ACC112 (cell line): ENCODE results near the gene EPHB4.

Experiments
- H2AFZ ChIP-seq: fragments of 200-600 bp; sonication (generic); one replicate; pipeline ENCODE4 v1.6.0; 2017; ENCODE audit warnings: antibody characterized with exemption, low read length; ENCODE audit not compliant: unreplicated experiment
- H3K27ac ChIP-seq: fragments of 200-600 bp; sonication (generic); 2 replicates; pipeline ENCODE4 v1.5.1; 2014; ENCODE audit warnings: low read depth, mild to moderate bottlenecking, antibody characterized with exemption, low read length, moderate library complexity
- H3K27me3 ChIP-seq: fragments of 200-600 bp; sonication (generic); 2 replicates; pipeline ENCODE4 v1.6.1; 2014; ENCODE audit warnings: mild to moderate bottlenecking, antibody characterized with exemption, low read length, moderate library complexity, mixed read lengths; ENCODE audit not compliant: insufficient read depth
- H3K36me3 ChIP-seq: fragments of 200-600 bp; sonication (generic); 2 replicates; pipeline ENCODE4 v1.6.1; 2016; ENCODE audit warnings: mild to moderate bottlenecking, antibody characterized with exemption, low read length, moderate library complexity, mixed read lengths; ENCODE audit not compliant: insufficient read depth
- H3K4me1 ChIP-seq: fragments of 200-600 bp; sonication (generic); one replicate; pipeline ENCODE4 v1.6.1; 2016; ENCODE audit warnings: low read length, mixed read lengths; ENCODE audit not compliant: insufficient read depth, unreplicated experiment, control insufficient read depth
- H3K4me3 ChIP-seq: fragments of 200-600 bp; sonication (generic); 2 replicates; pipeline ENCODE4 v1.5.1; 2014; ENCODE audit warnings: mild to moderate bottlenecking, low read depth, low read length
- H3K79me2 ChIP-seq: fragments of 200-600 bp; sonication (generic); one replicate; pipeline ENCODE4 v1.6.0; 2016; ENCODE audit warnings: low read length; ENCODE audit not compliant: control insufficient read depth, unreplicated experiment, insufficient read depth

EPHB4 gene

DNA sequence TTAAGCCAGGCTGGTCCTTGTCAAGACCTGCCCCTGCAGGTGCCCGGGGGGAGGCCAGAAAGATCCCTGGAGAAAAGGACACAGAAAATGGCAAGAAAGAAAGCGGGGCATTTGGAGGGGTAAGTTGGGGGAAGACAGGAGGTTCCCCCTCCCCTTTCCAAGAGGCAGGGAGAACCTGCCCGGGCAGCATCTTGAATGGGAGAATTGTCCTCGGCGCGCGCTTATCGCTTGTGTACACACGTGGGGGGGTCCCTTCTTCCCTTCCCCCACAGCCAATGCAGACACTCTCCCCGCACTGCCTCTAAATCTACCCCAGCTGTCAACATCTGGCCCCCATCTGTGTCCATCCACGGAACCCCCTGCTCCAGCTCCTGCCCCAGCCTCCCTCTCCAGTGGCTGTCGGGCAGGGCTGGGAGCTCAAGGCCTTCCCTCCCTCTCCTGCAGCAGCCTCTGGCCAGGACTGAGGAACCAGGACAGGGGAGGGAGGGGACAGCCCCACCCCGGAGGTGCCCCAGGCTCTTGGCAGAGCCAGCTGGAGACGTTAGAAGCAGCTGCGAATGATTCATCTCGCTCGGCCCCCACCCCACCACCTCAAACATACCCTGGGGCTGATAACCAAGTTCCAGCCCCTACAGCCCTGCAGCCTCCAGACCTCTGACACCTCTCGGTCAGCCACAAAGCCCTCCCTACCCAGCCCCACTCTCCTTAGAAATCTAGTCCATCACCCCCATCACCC is 25.3 kb downstream of the EPHB4 start:
- Histone ChIP-seq H2AFZ (no peak overlapping the region), H3K4me3 (no peak overlapping the region), H3K4me1 (peaks cover 22% of the 10 kb centered on the region), H3K27me3 (no peaks in the 10 kb centered on the region), H3K27ac (no peak overlapping the region), H3K79me2 (no peaks in the 10 kb centered on the region), H3K36me3 (no peaks in the 10 kb centered on the region)

DNA sequence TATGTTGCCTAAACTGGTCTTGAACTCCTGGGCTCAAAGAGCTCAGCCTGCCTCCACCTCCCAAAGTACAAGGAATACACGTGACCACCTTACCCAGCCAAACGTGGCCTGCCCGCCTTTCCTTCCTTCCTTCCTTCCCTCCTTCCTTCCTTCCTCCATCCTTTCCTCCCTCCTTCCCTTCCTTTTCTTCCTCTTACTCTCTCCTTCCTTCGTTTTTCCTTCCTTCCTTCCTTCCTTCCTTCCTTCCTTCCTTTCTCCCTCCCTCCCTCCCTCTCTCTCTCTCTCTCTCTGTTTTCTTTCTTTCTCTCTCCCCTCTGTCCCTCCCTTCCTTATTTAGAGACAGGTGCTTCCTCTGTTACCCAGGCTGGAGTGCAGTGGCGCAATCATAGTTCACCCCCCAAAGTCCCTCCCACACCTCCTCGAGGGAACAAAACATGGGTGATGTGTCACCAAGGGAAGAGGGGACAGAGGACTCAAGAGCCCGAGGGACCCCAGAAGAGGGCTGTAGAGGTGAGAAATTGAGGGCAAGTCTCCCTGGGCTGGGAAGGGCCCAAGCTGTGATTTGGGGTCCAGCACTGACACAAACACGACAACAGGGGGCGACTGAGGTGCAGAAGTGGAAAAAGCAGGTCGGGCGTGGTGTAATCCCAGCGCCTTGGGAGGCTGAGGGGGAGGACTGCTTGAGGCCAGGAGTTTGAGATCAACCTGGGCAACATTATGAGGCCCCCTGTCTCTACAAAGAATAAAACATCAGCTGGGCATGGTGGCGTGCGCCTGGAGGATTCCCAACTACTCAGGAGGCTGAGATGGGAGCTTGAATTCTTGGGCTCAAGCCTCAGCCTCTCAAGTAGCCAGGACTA is 28.1 kb downstream of the EPHB4 start:
- no peaks in the 10 kb centered on the region for H3K36me3 ChIP-seq
- H2AFZ ChIP-seq = no peak overlapping the region
- H3K4me3 ChIP-seq = no peak overlapping the region
- no peak overlapping the region for H3K27ac ChIP-seq
- H3K27me3 ChIP-seq = no peaks in the 10 kb centered on the region
- H3K4me1 ChIP-seq = peaks cover 24% of the 10 kb centered on the region
- H3K79me2 ChIP-seq = no peaks in the 10 kb centered on the region

DNA sequence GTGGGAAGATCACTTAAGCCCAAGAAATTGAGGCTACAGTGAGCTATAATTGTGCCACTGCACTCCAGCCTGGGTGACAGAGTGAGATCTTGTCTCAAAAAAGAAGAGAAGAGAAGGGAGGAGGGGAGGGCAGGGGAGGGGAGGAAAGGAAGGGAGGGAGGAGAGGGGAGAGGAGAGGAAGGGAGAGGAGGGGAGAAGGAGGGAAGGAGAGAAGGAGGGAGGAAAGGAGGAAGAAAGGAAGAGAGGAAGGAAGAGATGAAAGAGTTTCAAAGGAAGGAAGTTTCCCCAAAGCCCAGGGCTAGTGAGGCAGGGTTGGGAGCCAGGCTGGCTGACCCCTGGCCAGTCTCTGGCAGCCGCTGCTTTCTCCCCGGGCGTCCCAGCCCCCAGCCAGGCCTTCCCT is 32.6 kb downstream of the EPHB4 start:
- no peaks in the 10 kb centered on the region for H3K27me3 ChIP-seq
- no peak overlapping the region for H3K27ac ChIP-seq
- no peak overlapping the region for H2AFZ ChIP-seq
- H3K4me3 ChIP-seq = no peak overlapping the region
- no peaks in the 10 kb centered on the region for H3K79me2 ChIP-seq
- no peaks in the 10 kb centered on the region for H3K36me3 ChIP-seq
- H3K4me1 ChIP-seq = peaks cover 7% of the 10 kb centered on the region

DNA sequence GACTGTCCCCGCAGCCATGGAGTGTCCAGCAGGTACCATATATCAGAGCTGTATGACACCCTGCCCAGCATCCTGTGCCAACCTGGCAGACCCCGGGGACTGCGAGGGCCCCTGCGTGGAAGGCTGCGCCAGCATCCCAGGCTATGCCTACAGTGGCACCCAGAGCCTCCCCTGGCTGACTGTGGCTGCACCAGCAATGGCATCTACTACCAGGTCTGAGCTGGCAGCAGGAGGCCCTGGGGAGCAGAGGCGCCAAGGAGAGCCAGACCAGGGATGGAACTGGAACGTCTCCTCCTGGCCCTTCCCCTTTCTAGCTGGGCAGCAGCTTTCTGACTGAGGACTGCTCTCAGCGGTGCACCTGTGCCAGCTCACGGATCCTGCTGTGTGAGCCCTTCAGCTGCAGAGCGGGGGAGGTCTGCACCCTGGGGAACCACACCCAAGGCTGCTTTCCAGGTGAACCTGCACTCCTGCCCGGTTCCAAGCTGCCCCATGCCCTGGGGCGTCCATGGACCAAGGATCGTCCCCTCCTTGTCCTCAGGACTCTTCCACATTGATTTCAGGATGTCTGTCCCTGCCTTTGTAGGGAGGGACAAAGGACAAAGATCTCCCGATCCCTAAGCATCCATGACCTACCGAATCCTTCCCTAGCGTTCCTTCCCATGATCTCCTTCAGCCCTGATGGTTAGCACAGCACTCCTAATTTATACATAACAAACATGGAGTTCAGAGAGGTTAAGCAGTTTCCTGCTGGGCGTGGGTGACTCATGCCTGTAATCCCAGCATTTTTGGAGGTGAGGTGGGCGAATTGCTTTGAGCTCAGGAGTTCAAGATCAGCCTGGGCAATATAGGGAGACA is 33.3 kb downstream of the EPHB4 start:
- Histone ChIP-seq H3K27ac (no peak overlapping the region), H2AFZ (no peak overlapping the region), H3K27me3 (no peaks in the 10 kb centered on the region)

DNA sequence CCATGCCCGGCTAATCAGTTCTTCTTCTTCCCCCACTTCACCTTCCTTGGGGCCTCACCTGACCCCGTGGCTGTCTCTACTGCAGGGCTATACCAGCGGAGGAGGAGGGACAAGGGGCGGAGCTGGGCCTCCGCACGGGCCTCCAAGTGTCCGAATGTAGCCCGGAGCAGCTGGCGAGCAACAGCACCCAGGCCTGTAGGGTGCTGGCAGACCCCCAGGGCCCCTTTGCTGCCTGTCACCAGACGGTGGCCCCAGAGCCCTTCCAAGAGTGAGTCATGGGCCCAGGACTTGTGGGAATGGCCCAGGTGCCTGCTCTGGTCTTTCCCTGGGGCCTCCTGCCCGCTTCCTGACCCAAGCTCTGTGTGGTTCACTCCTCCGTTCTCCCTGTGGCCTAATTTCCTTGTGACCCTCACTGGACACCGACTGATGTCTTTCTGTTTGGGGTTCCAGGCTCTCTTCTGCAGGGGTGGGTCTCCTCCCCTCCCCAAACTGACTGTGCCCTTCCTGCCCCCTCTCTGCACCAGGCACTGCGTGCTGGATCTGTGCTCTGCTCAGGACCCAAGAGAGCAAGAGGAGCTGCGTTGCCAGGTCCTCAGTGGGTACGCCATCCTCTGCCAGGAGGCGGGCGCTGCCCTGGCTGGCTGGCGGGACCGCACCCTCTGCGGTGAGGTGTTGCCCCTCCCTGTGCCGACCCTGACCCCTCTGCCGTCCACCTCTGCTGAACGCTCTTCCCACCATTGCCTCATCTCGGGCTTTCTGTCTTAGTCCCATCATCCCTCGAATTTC is 35.2 kb downstream of the EPHB4 start:
- no peaks in the 10 kb centered on the region for H3K27me3 ChIP-seq

More for the DNA sequence above, 33.3 kb downstream of the EPHB4 start:
- peaks cover 7% of the 10 kb centered on the region for H3K4me1 ChIP-seq
- H3K36me3 ChIP-seq = no peaks in the 10 kb centered on the region
- no peaks in the 10 kb centered on the region for H3K79me2 ChIP-seq
- no peak overlapping the region for H3K4me3 ChIP-seq

DNA sequence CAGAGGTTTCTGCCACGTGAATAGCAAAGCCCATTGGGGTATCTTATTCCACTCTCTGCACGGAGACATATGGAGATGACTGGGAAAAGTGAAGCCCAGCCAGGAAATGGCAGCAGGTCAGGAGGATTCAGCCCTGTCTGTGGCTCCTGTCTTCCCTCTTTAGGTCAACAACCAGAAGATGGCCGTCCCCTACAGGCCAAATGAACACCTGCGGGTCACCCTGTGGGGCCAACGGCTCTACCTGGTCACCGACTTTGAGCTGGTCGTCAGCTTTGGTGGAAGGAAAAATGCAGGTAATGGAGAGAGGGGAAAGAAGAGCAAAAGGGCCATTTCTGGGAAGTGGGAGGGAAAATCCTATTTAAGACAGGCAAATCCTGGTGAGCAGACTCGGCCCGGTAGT is 38.3 kb downstream of the EPHB4 start:
- H3K27me3 ChIP-seq = no peaks in the 10 kb centered on the region
- H3K4me3 ChIP-seq = no peak overlapping the region
- H3K36me3 ChIP-seq = no peaks in the 10 kb centered on the region
- no peaks in the 10 kb centered on the region for H3K79me2 ChIP-seq
- H2AFZ ChIP-seq = no peak overlapping the region
- peaks cover 2% of the 10 kb centered on the region for H3K4me1 ChIP-seq
- H3K27ac ChIP-seq = no peak overlapping the region

More for the DNA sequence above, 35.2 kb downstream of the EPHB4 start:
- Histone ChIP-seq H3K4me1 (peaks cover 7% of the 10 kb centered on the region), H2AFZ (no peak overlapping the region), H3K36me3 (no peaks in the 10 kb centered on the region), H3K4me3 (no peak overlapping the region), H3K27ac (no peak overlapping the region), H3K79me2 (no peaks in the 10 kb centered on the region)

DNA sequence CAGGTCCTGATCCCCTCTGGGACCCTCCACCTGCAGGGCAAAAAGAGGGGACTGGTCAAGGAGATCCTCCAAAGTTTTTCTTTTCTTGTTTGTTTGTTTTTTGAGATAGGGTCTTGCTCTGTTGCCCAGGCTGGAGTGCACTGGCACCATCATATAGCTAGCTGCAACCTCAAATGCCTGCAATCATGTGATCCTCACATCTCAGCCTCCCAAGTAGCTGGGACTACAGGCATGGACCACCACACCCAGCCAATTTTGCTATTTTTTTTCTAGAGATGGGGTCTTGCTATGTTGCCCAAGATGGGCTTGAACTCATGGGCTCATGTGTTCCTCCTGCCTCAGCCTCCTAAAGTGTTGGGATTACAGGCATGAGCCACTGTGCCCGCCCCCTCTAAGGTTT is 41.0 kb downstream of the EPHB4 start:
- no peak overlapping the region for H3K4me3 ChIP-seq
- H3K27ac ChIP-seq = no peak overlapping the region
- no peaks in the 10 kb centered on the region for H3K79me2 ChIP-seq
- H3K27me3 ChIP-seq = no peaks in the 10 kb centered on the region
- no peak overlapping the region for H2AFZ ChIP-seq
- no peaks in the 10 kb centered on the region for H3K4me1 ChIP-seq
- no peaks in the 10 kb centered on the region for H3K36me3 ChIP-seq

DNA sequence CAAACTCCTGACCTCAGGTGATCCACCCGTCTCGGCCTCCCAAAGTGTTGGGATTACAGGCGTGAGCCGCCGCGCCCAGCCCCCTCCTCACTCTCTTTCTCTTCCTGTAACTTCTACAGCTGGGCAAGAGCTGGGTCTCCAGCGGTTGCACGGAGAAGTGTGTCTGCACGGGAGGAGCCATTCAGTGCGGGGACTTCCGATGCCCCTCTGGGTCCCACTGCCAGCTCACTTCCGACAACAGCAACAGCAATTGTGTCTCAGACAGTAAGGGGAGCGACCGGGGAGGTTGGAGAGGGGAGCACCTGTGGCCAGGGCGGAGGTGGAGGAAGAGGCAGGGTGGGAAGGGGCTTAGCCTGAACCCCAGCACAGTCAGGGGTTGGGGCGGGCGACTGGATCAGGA is 41.4 kb downstream of the EPHB4 start:
- Histone ChIP-seq H3K27me3 (no peaks in the 10 kb centered on the region), H3K4me3 (no peak overlapping the region), H3K4me1 (no peaks in the 10 kb centered on the region), H3K27ac (no peak overlapping the region), H3K36me3 (no peaks in the 10 kb centered on the region), H2AFZ (no peak overlapping the region), H3K79me2 (no peaks in the 10 kb centered on the region)

DNA sequence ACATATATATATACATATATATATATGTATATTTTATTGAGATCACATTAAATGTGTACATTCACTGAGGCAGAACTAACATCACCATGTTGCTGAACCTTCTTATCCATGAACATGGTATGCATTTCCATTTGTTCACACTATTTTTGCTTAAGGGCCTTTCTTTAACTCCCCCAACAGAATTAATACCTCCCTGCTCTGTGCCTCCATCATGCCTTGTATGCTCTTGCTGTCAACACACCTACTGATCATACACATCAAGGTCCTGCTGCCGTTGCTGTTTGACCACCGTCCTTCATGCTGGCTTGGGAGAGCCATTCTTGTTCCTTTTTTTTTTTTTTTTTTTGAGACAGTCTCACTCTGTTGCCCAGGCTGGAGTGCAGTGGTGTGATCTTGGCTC is 43.5 kb downstream of the EPHB4 start:
- Histone ChIP-seq H3K27me3 (no peaks in the 10 kb centered on the region), H3K36me3 (no peaks in the 10 kb centered on the region), H3K4me1 (no peaks in the 10 kb centered on the region), H3K79me2 (no peaks in the 10 kb centered on the region), H2AFZ (no peak overlapping the region), H3K4me3 (no peak overlapping the region), H3K27ac (no peak overlapping the region)

DNA sequence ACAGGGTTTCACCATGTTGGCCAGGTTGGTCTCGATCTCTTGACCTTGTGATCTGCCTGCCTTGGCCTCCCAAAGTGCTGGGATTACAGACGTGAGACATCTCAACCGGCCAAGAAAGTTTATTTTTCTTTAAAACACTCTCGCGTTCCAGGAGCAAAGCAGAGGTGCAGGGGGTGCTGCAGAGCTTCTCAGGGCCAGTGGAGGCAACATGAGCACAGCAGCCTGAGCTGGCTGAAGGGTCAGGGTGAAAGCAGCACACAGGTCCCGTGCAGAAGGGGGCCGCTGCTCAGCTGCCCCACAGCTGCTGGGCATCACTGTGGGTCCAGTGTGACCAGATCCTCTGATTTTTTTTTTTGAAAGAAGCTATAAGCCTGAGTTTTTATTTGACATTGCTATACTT is 46.1 kb downstream of the EPHB4 start:
- Histone ChIP-seq H3K4me1 (no peaks in the 10 kb centered on the region), H3K79me2 (no peaks in the 10 kb centered on the region), H3K27me3 (no peaks in the 10 kb centered on the region), H2AFZ (no peak overlapping the region), H3K4me3 (no peak overlapping the region), H3K27ac (no peak overlapping the region), H3K36me3 (no peaks in the 10 kb centered on the region)
